ENCODE measurements around the gene APBB1. TPM values are rescaled to one million over a fixed set of nuclear protein-coding genes. Genes with fewer than 3 reads are reported as not detected.

APBB1 gene
- 40.4 and 42.6 TPM in 2 replicates for total RNA-seq

DNA sequence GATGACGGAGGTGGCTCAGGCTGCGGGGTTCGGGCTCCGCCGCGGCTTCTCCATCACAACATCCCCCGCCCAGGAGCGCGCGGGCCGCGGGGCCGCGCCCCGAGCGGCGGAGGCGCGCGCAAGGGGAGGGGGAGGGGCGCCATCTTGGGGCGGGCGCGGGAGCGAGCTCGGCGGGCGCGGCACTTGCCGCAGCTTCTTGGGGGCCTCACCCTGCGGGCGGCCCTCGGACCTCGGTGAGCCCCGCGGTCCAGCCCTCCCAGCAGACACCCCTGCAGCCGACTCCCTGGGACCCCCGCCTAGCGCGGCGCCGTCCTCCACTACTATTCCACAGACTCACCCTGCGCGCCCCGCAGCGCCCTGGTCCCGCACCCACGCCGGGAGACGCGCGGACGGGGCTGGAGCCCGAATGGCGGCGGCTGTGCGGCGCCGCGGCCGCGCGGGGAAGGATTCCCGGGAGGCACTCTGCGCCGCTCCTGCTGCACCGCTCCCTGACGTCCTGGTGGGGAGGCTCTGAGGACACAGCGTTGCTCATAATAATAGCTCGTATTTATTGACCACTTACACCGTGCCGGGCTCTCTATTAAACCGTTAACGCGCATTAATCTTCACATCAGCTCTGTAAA, at the start of gene APBB1:
TSS of gene APBB1 (minus strand) at position 86 of the 623 bp plus-strand sequence. CDS start 7,747 bp downstream, outside the sequence.

DNA sequence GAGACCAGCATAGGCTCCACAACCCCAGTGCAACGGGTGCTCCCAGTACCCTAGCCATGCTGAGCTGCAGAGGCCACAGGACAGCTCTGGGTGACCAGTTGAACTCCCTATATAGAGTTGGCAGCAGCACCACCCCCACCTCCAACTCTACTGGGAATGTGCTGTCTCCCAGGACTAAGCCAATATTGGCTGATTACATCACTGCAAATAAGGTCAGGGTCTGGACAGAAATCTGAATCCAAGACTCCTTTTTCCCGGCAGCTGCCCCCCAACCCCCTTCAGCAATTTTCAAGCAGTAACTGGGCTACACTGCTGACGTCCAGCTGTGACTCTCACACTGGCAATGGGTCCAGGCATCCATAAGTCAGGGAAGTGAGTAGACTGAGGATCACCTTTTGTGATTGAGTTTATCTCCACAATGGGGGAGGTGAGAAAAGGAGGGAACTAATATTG, 22.0 kb upstream of the APBB1 start, which contains the start of gene HPX:
TSS of gene HPX (minus strand) at position 82 of the 453 bp plus-strand sequence. CDS start at position 58, 24 bp downstream.

DNA sequence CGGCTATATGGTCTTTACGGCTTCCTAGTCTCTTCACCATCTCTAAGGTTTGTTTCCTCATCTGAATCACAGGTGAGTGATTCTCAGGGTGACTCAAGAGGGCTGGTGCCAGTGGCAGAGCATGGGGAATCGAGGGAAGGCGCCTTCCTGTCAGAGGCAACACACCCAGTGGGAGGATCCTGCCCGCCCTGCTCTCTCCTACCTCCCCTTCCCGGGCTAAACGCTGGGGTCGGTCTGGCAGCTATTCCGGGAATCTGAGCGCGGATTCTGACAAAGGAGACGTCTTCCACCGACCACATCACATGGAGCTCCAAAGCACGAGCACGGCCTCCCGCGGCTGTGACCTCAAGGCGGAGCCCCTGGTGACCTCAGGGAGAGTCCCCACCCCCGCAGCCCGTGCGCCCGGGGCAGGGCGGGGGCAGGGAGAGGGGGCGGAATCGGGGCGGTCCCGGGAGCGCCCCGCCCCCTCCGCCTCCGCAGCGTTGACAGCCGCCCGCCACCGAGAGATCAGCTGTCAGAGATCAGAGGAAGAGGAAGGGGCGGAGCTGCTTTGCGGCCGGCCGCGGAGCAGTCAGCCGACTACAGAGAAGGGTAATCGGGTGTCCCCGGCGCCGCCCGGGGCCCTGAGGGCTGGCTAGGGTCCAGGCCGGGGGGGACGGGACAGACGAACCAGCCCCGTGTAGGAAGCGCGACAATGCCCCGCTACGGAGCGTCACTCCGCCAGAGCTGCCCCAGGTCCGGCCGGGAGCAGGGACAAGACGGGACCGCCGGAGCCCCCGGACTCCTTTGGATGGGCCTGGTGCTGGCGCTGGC, 28.8 kb downstream of the APBB1 start, which contains the start of gene SMPD1:
TSS of gene SMPD1 (plus strand) at position 570 of the 813 bp plus-strand sequence. CDS start at position 695, 125 bp downstream.

Other genes with a start within 250 kb of the APBB1 start
- gene OR52B2, start 248.8 kb downstream of the APBB1 start, total RNA-seq, result not detected in 2 replicates
- not detected in 2 replicates for gene OR52W1, start 219.9 kb downstream of the APBB1 start, total RNA-seq
- gene C11orf42, start 213.5 kb downstream of the APBB1 start, total RNA-seq, result not detected in 2 replicates
- 14.0 and 18.2 TPM in 2 replicates for gene FHIP1B, start 184.5 kb downstream of the APBB1 start, total RNA-seq
- under 0.01 and 0.07 TPM in 2 replicates for gene CNGA4, start 180.0 kb downstream of the APBB1 start, total RNA-seq
- not detected in 2 replicates for gene CCKBR, start 159.3 kb downstream of the APBB1 start, total RNA-seq
- 145 and 301 TPM in 2 replicates for gene CAVIN3, start 98.6 kb downstream of the APBB1 start, total RNA-seq
- 21.8 and 25.4 TPM in 2 replicates for gene SMPD1, start 28.6 kb downstream of the APBB1 start, total RNA-seq
- gene HPX, start 21.9 kb upstream of the APBB1 start, total RNA-seq, result 0.53 and 0.65 TPM in 2 replicates
- gene TRIM3, start 54.8 kb upstream of the APBB1 start, total RNA-seq, result 16.1 and 16.6 TPM in 2 replicates
- gene ARFIP2, start 62.2 kb upstream of the APBB1 start, total RNA-seq, result 46.3 and 51.5 TPM in 2 replicates
- 30.2 and 33.7 TPM in 2 replicates for gene TIMM10B, start 62.4 kb upstream of the APBB1 start, total RNA-seq
- gene DNHD1, start 78.2 kb upstream of the APBB1 start, total RNA-seq, result 4.1 and 9.0 TPM in 2 replicates
- 14.8 and 14.9 TPM in 2 replicates for gene RRP8, start 184.5 kb upstream of the APBB1 start, total RNA-seq
- 126 and 143 TPM in 2 replicates for gene ILK, start 184.7 kb upstream of the APBB1 start, total RNA-seq
- gene TAF10, start 193.1 kb upstream of the APBB1 start, total RNA-seq, result 16.9 and 17.8 TPM in 2 replicates
- 86.5 and 157 TPM in 2 replicates for gene TPP1, start 200.3 kb upstream of the APBB1 start, total RNA-seq
- 37.1 and 39.4 TPM in 2 replicates for gene DCHS1, start 236.7 kb upstream of the APBB1 start, total RNA-seq